Uterus (tissue), 2 donors: ENCODE data around the gene KPNA4.

ENCODE experiments used
- POLR2A ChIP-seq, 2 donors: fragments of 450-650 bp; IDR thresholded peaks; one replicate each; pipeline ENCODE4 v1.6.1; 2016; ENCODE audit warnings: antibody characterized with exemption in 2 of 2, mild to moderate bottlenecking in 1 of 2, moderate library complexity in 1 of 2
- TF ChIP-seq, protein P1 (sequence below), 4 experiments: fragments of 200-600 bp in 2 of 4; fragments of 450-650 bp in 2 of 4; sonication (generic) in 2 of 4; IDR thresholded peaks; one replicate each; pipeline ENCODE4 v1.5.1; 2016 to 2019; ENCODE audit warnings: antibody characterized with exemption in 4 of 4, mild to moderate bottlenecking in 2 of 4, moderate library complexity in 1 of 4

DNA sequence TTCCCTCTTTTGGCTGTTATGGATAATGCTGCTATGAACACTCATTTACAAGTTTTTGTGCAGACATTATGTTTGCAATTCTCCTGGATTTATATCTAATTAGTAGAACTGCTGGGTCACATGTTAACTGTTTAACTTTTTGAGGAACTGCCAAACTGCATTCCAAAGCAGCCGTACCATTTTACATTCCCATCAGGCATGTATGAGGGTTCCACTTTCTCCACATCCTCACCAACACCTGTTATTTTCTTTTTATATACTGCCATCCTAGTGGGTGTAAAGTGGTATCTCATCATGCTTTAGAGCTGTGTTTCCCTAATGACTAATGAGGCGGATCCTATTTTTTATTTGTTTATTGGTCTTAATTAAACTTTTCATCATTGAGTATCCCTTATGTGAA lies 9.2 kb downstream of the KPNA4 start:
- TF ChIP-seq, protein P1, sequence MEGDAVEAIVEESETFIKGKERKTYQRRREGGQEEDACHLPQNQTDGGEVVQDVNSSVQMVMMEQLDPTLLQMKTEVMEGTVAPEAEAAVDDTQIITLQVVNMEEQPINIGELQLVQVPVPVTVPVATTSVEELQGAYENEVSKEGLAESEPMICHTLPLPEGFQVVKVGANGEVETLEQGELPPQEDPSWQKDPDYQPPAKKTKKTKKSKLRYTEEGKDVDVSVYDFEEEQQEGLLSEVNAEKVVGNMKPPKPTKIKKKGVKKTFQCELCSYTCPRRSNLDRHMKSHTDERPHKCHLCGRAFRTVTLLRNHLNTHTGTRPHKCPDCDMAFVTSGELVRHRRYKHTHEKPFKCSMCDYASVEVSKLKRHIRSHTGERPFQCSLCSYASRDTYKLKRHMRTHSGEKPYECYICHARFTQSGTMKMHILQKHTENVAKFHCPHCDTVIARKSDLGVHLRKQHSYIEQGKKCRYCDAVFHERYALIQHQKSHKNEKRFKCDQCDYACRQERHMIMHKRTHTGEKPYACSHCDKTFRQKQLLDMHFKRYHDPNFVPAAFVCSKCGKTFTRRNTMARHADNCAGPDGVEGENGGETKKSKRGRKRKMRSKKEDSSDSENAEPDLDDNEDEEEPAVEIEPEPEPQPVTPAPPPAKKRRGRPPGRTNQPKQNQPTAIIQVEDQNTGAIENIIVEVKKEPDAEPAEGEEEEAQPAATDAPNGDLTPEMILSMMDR (IDR thresholded peaks at IDR 0.05) = no peak
- TF ChIP-seq POLR2A (IDR thresholded peaks at IDR 0.05) = no peak
